Effector CD4-positive, alpha-beta T cell (primary cell): ENCODE measurements around the gene H1-8.

ENCODE experiments used
- DNase-seq: peaks from one replicate; pipeline ENCODE4 v3.0.0-alpha.2; 2020

Gene H1-8

GRCh38 chr3:129575233-129575996 lies 32.4 kb downstream of the H1-8 start:
- no peak for DNase-seq

GRCh38 chr3:129575997-129576384 lies 33.0 kb downstream of the H1-8 start:
- no peak for DNase-seq

GRCh38 chr3:129576514-129577352 lies 33.8 kb downstream of the H1-8 start:
- peak; percentile 53 for DNase-seq

DNA sequence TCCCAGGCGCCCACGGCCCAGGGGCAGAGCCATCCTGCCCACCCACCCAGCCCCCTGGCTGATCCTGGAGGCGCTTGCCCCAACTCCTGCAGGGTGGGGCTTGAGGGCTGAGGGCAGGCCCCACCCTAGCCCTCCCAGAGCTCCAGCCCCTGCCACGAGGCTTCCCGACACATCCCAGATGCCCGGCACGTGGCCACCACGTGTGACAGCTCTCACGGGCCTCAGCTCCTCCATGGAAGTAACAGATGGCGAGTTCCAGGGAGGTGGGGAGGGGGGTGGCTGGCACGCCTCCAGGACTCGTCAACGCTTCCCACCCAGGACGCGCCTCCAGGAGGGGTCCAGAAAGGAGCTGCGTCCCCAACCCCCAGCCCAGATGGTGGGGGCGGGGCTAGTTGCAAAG lies 34.4 kb downstream of the H1-8 start:
- DNase-seq, result no peak

DNA sequence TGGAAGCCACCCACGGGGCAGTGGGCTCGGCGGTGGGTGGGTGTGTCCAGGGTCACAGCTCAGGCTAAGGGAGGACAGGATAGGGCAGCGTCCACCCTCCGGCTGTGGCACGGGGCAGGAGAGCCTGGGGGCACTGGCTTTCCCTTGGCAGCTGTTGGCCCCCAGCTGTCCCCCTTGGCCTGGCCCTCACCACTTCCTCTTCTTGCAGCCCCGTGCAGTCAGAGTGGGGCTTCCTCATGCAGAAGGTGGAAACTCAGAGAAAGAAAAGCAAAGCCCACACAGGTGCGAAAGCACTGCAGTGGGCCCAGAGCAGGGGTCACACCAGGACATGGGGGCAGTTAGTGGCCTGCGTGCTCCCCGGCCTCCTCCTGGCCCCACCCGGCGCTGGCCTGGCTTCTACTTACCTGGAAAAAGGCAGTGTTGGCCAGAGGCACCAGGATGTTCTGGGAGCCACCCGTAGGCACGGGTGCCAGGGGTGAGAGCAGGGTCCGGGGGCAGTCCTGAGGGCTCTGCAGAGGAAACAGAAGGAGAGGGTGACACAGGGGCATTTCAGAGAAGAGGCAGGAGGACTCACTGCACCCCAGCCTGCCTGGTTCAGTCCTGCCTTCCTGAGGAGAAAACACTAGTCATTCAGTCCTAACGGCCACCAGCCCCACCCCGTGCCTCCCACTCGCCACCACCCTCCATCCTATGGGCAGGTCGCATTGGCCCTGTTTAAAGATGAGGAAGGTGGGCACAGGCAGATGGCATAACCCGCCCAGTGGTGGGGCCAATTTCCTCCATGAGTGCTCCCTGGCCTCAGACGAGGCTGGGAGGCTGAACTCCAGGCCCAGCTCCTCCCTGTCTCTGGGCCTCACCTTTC lies 35.2 kb downstream of the H1-8 start:
- no peak for DNase-seq

DNA sequence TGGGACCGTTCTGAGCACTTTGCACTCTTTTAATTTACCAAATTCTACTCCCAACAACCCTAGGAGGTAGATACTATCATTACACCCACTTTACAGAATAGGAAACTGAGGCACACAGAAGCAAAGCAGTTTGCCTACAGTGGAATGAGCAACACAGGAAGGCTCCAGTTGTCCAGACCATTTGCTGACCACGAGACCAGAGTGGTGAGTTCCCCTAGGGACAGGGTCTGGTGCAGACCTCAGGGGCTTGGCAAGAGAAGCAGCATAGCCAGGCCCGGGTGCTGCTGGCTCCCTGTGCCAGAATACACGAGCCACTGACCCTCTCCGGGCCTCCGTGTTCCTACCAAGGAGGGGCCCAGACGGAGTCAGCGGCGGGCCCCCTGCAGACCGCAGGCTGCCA lies 37.0 kb downstream of the H1-8 start:
- DNase-seq, result no peak

- DNase-seq, result no peak
Measured at GRCh38 chr3:129581623-129582022, 38.6 kb downstream of the H1-8 start.

DNA sequence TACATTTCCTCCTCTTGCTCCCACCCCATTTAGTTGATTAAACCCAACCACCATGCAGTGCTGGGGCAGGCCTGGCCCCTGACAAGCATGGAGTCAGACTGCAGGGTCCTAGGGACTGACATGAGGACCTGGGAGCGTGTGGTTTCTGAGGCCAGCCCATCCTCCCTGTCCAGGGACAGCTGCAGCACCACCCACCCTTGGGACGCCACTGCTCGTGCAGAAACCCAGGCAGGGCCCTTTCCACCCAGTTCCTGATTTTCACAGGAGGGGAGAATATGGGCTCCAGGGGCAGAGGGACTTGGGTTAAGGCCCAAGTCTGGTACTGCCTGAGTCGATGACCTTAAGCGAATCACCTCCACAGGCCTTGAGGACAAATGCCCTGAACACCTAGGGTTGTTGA lies 39.8 kb downstream of the H1-8 start:
- no peak for DNase-seq

- DNase-seq, result no peak
Measured at GRCh38 chr3:129583289-129583688, 40.3 kb downstream of the H1-8 start.

DNA sequence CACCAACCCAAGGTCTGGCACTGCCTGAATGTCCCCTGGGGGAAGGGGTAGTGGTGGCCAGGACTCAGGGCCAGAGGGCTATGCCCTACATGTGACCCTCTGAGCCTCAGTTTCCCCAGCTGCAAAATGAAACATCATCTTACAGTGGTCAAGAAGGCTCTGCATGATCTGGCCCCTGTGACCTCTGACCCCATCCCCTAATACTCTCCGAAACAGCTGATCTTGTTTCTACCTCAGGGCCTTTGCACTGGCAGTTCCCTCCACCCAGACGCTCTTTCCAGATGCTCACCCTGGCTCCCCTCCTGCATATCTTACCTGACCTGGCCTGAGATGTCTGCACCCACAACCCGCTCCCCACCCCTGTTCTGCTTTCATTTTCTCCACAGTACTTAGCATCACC lies 41.7 kb downstream of the H1-8 start:
- DNase-seq, result no peak

- no peak for DNase-seq
Measured at GRCh38 chr3:129585949-129586657, 43.1 kb downstream of the H1-8 start.

DNA sequence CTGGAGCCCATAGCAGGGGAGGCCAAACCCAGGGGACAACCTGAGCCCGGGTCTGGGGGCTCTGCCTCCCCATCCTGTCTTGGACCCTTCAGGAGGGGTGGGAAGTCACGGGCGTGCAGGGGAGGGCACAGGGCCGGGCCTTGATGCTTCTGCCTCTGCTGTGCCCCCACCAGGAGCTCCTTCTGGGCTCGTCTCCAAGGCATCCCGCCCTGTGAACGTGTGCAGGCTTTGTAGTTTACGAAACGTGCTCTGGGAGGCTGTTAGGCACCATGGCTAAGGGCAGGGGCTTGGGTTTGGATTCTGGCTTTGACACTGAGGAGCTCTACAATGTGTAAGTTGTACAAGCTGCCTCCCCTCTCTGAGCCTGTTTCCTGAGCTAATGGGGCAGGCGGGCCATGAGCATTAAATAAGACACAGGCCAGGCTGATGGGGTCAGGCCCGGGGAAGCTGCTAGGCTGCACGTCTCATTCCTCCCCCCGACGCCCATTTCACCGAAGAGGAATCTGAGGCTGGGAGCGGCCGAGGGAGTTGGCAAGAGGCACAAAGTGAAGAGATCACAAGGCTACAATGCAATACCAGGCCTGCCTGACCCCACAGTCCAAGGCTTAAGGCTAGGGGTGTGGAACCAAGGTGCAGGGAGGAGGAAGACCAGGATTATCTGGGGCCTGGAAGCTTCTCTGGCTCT lies 43.9 kb downstream of the H1-8 start:
- no peak for DNase-seq

DNA sequence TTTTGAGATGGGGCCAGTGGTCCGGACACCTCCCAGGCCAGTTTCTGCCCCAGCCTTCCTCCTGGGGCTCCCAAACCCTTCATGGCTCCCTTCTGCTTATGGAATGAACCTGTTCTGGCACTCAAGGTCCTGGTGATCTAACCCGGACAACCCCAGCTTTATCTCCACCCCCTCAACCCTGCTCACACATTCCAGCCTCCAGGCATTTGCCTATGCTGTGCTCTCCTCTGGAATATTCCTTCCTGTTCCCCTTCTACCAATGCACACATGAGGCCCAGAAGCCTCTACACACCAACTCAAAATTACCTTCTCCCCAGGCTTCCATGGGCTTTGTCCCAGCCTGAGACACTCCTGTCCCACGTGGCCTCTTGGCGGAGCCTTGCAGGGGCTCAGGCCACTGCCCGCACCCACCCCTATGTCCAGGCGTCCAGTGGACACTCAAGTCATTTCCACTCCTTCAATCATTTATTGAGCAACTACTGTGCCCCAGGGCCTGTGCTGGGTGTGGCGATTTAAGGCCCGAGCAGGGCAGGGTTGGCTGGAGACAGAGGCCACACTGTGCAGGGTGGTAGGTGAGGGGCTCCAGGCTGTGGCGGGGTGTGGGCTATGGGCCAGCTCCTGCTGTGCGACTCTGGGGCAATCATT lies 44.7 kb downstream of the H1-8 start:
- DNase-seq, result no peak

DNA sequence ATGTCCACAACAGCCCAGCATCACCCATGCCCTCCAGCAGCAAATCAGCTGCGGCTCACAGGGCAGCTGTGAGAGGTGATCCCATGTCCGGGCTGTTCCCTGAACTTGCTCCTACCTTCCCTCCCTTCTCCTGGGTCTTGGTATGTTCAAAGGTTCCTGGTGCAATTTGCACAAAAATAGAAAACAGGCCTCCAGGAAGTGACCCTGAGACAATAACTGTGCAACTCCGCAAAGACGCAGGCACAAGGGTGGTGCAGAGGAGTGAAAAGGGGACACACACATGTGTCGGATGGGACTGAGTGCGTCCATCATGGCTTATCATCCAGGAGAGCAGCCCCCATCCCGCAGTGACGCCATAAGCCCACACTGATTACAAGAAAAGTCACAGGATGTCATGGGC lies 47.2 kb downstream of the H1-8 start:
- DNase-seq, result no peak

- no peak for DNase-seq
Measured at GRCh38 chr3:129591932-129592331, 49.0 kb downstream of the H1-8 start.

- no peak for DNase-seq
Measured at GRCh38 chr3:129592381-129593131, 49.6 kb downstream of the H1-8 start.

DNA sequence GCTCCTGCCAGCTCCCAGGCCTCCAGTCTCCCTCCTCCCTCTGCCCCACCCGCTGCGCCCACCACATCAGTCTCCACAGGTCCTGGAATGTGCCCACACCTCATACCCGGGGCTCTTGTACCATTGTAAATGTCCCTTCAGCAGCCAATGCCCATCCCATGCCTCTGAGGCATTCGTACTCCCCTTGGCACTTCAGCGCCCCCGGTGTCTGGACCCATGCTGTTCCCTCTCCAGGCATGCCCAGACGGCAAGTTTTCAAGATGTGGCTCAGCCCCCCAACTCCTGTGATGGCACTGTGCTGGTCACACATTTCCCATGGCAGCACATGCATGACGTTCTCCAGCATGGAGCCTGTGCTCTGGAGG lies 50.2 kb downstream of the H1-8 start:
- no peak for DNase-seq

GRCh38 chr3:129593595-129594339 lies 50.8 kb downstream of the H1-8 start:
- no peak for DNase-seq

GRCh38 chr3:129594409-129594808 lies 51.4 kb downstream of the H1-8 start:
- DNase-seq, result no peak

- no peak for DNase-seq
Measured at GRCh38 chr3:129594907-129595390, 52.0 kb downstream of the H1-8 start.
